ENCODE results near the gene TTC27.

Gene TTC27

GRCh38 chr2:32738939-32739338, 111.1 kb downstream of the TTC27 start:
- no peak overlapping the region for H3K4me3 ChIP-seq (ENCODE audit: low read depth, low read length)
- TF ChIP-seq CTCF (conservative IDR thresholded peaks at IDR 0.05; ENCODE audit: low read depth, low read length) = no peak
- peak; percentile 34 for DNase-seq (ENCODE audit: low read depth)

GRCh38 chr2:32739664-32740063, 111.8 kb downstream of the TTC27 start:
- peak; percentile 29 for DNase-seq (ENCODE audit: low read depth)
- H3K4me3 ChIP-seq (ENCODE audit: low read depth, low read length) = no peak overlapping the region
- no peak for TF ChIP-seq CTCF (conservative IDR thresholded peaks at IDR 0.05; ENCODE audit: low read depth, low read length)

GRCh38 chr2:32741575-32741974, 113.7 kb downstream of the TTC27 start:
- no peak for DNase-seq (ENCODE audit: low read depth)
- H3K4me3 ChIP-seq (ENCODE audit: low read depth, low read length) = no peak overlapping the region
- TF ChIP-seq CTCF (conservative IDR thresholded peaks at IDR 0.05; ENCODE audit: low read depth, low read length) = no peak

- H3K4me3 ChIP-seq (ENCODE audit: low read depth, low read length) = no peak overlapping the region
- no peak for TF ChIP-seq CTCF (conservative IDR thresholded peaks at IDR 0.05; ENCODE audit: low read depth, low read length)
- DNase-seq (ENCODE audit: low read depth) = no peak
Measured at GRCh38 chr2:32742376-32742775, 114.5 kb downstream of the TTC27 start.

GRCh38 chr2:32743480-32744236, 115.8 kb downstream of the TTC27 start:
- no peak overlapping the region for H3K4me3 ChIP-seq (ENCODE audit: low read depth, low read length)
- TF ChIP-seq CTCF (conservative IDR thresholded peaks at IDR 0.05; ENCODE audit: low read depth, low read length) = no peak
- DNase-seq (ENCODE audit: low read depth) = peak; percentile 33

GRCh38 chr2:32745191-32745590, 117.3 kb downstream of the TTC27 start:
- TF ChIP-seq CTCF (conservative IDR thresholded peaks at IDR 0.05; ENCODE audit: low read depth, low read length) = no peak
- peak; percentile 27 for DNase-seq (ENCODE audit: low read depth)
- H3K4me3 ChIP-seq (ENCODE audit: low read depth, low read length) = no peak overlapping the region

GRCh38 chr2:32745675-32746074, 117.8 kb downstream of the TTC27 start:
- no peak for TF ChIP-seq CTCF (conservative IDR thresholded peaks at IDR 0.05; ENCODE audit: low read depth, low read length)
- no peak for DNase-seq (ENCODE audit: low read depth)
- no peak overlapping the region for H3K4me3 ChIP-seq (ENCODE audit: low read depth, low read length)
